Prostate gland (tissue), 2 donors: ENCODE results near the gene MINDY1. TPM values are rescaled to one million over a fixed set of nuclear protein-coding genes. Genes with fewer than 3 reads are reported as not detected.

ENCODE experiments used
- DNase-seq: peaks from one replicate; pipeline ENCODE4 v3.0.0-alpha.2; 2019; ENCODE audit warnings: low spot score
- H3K27ac ChIP-seq, 2 donors: fragments of 200-600 bp; sonication (generic); 2 replicates each; pipeline ENCODE4 v1.5.1; 2017 to 2019
- H3K27me3 ChIP-seq: fragments of 200-600 bp; sonication (generic); replicated peaks from 2 replicates; pipeline ENCODE4 v1.5.1; 2019; ENCODE audit not compliant: insufficient read depth
- H3K36me3 ChIP-seq, 2 donors: fragments of 200-600 bp; sonication (generic); 1 replicate in 1 of 2; 2 replicates in 1 of 2; pipeline versions ENCODE4 v1.5.1 to v1.8.1; 2017 to 2019
- H3K4me1 ChIP-seq: fragments of 200-600 bp; sonication (generic); replicated peaks from 2 replicates; pipeline ENCODE4 v1.5.1; 2019
- H3K4me3 ChIP-seq, 2 donors: fragments of 200-600 bp; sonication (generic); 2 replicates each; pipeline ENCODE4 v1.5.1; 2017 to 2019
- H3K9me3 ChIP-seq: fragments of 200-600 bp; sonication (generic); 2 replicates; pipeline ENCODE4 v1.5.1; 2017
- CTCF ChIP-seq, 4 experiments: fragments of 200-600 bp in 2 of 4; fragments of 450-650 bp in 2 of 4; sonication (generic) in 2 of 4; IDR thresholded peaks; 1 replicate in 3 of 4; 2 replicates in 1 of 4; pipeline ENCODE4 v1.5.1; 2016 to 2019; ENCODE audit warnings: antibody characterized with exemption in 4 of 4, mild to moderate bottlenecking in 2 of 4, moderate library complexity in 2 of 4
- POLR2A ChIP-seq: fragments of 450-650 bp; IDR thresholded peaks from one replicate; pipeline ENCODE4 v1.6.1; 2016; ENCODE audit warnings: antibody characterized with exemption, mild to moderate bottlenecking
- POLR2AphosphoS5 ChIP-seq: sonication (generic); formaldehyde crosslinking; IDR thresholded peaks from one replicate; pipeline ENCODE4 v1.6.1; 2017; ENCODE audit warnings: antibody characterized with exemption
- WGBS: methylation state at CpG from one replicate; pipeline ENCODE4 v1.1.5; 2018; 5-methylcytosine and 5-hydroxymethylcytosine counted together
- intact Hi-C: fragments of 100-400 bp; cut with DNase I; formaldehyde crosslinking; loops from one replicate; pipeline ENCODE4 v1.14.2; 2022
- total RNA-seq, 2 donors: library from RNA; depleted of rRNA; stranded (reverse); fragments of >200 nt; gene quantifications; one replicate each; pipeline ENCODE4 v1.1.0, GENCODE V29; 2016

Gene MINDY1
- total RNA-seq, 2 donors from 2014 or later = 26.8 to 65.4 TPM

- Histone ChIP-seq H3K27ac (no peak overlapping the region), H3K9me3 (no peaks in the 10 kb centered on the region), H3K27me3 (no peaks in the 10 kb centered on the region), H3K36me3 (peaks cover 18 to 30% of the 10 kb centered on the region in 2 donors), H3K4me3 (no peak overlapping the region), H3K4me1 (peaks cover 25% of the 10 kb centered on the region)
- DNase-seq = no peak
- WGBS = 79% methylated on average over 3 of the region's 3 CpGs
- intact Hi-C loops = loop anchor here (5.0 to 10.0 kb wide), 3 partner anchors 42 to 505 kb away; partner anchors contain the start of genes ARNT and SETDB1
- TF ChIP-seq POLR2A (no peak), CTCF (IDR thresholded peaks at IDR 0.05) (no peak), POLR2AphosphoS5 (no peak)
Observed at GRCh38 chr1:150969626-150970025, 37.1 kb downstream of the MINDY1 start.

GRCh38 chr1:150968491-150968890, 38.2 kb downstream of the MINDY1 start:
- TF ChIP-seq POLR2A (no peak), POLR2AphosphoS5 (no peak), CTCF (IDR thresholded peaks at IDR 0.05) (no peak)
- H3K27me3 ChIP-seq = no peaks in the 10 kb centered on the region
- no peak overlapping the region for H3K27ac ChIP-seq
- no peaks in the 10 kb centered on the region for H3K9me3 ChIP-seq
- intact Hi-C loops = no loop called here
- H3K36me3 ChIP-seq = peaks cover 18 to 35% of the 10 kb centered on the region in 2 donors
- 93% methylated on average over 4 of the region's 4 CpGs for WGBS
- peaks cover 25% of the 10 kb centered on the region for H3K4me1 ChIP-seq
- no peak overlapping the region for H3K4me3 ChIP-seq
- DNase-seq = no peak

- intact Hi-C loops = no loop called here
- no peak for TF ChIP-seq POLR2A
- no peak for TF ChIP-seq CTCF (IDR thresholded peaks at IDR 0.05)
- TF ChIP-seq POLR2AphosphoS5 = no peak
- H3K27me3 ChIP-seq = no peaks in the 10 kb centered on the region
- DNase-seq = no peak
- H3K9me3 ChIP-seq = no peaks in the 10 kb centered on the region
- no peak overlapping the region for H3K27ac ChIP-seq
- WGBS = 94% methylated on average over 13 of the region's 13 CpGs
- peaks cover 24% of the 10 kb centered on the region for H3K4me1 ChIP-seq
- peaks cover 18 to 35% of the 10 kb centered on the region in 2 donors for H3K36me3 ChIP-seq
- H3K4me3 ChIP-seq = no peak overlapping the region
Observed at GRCh38 chr1:150967936-150968335, 38.8 kb downstream of the MINDY1 start.

GRCh38 chr1:150966011-150966410, 40.7 kb downstream of the MINDY1 start:
- Histone ChIP-seq H3K27ac (no peak overlapping the region), H3K4me3 (no peak overlapping the region), H3K36me3 (peaks cover 18 to 35% of the 10 kb centered on the region in 2 donors), H3K27me3 (no peaks in the 10 kb centered on the region), H3K4me1 (peaks cover 5% of the 10 kb centered on the region), H3K9me3 (no peaks in the 10 kb centered on the region)
- TF ChIP-seq POLR2A (no peak), CTCF (IDR thresholded peaks at IDR 0.05) (no peak), POLR2AphosphoS5 (no peak)
- DNase-seq = no peak
- 64% methylated on average over 6 of the region's 6 CpGs for WGBS
- intact Hi-C loops = no loop called here

GRCh38 chr1:150965605-150966004, 41.1 kb downstream of the MINDY1 start:
- WGBS = 86% methylated on average over 4 of the region's 4 CpGs
- DNase-seq = no peak
- H3K4me1 ChIP-seq = peaks cover under 1% of the 10 kb centered on the region
- H3K27ac ChIP-seq = no peak overlapping the region
- TF ChIP-seq POLR2AphosphoS5 (no peak), POLR2A (no peak)
- H3K4me3 ChIP-seq = no peak overlapping the region
- H3K27me3 ChIP-seq = no peaks in the 10 kb centered on the region
- no peaks in the 10 kb centered on the region for H3K9me3 ChIP-seq
- intact Hi-C loops = no loop called here
- peaks cover 18 to 38% of the 10 kb centered on the region in 2 donors for H3K36me3 ChIP-seq
